ENCODE data around the gene CTRB1. TPM values are rescaled to one million over a fixed set of nuclear protein-coding genes. Genes with fewer than 3 reads are reported as not detected.

Gene CTRB1
- total and polyA plus RNA-seq, 2 of the 8 experiments (the other 6 are each of a cell fraction or from before 2014, with no cell fraction given) = not detected

GRCh38 chr16:75216127-75216526, 2.7 kb upstream of the CTRB1 start:
- POLR2A ChIA-PET (ENCODE audit: partially characterized antibody) = interaction anchor here (1.3 to 1.4 kb wide), 2 partner anchors 11 to 30 kb away, joined by 4 to 6 read pairs; no protein-coding TSS in a partner anchor
- TF ChIP-seq HDAC6 (IDR thresholded peaks at IDR 0.05; ENCODE audit: low read depth, low read length) (no peak), CTCF (IDR thresholded peaks at IDR 0.05; ENCODE audit: control extremely low read depth in 1 of 3, insufficient read depth in 1 of 3, low read depth in 1 of 3, low read length in 3 of 3) (no peak), SIRT6 (IDR thresholded peaks at IDR 0.05; ENCODE audit: low read length) (no peak), POU5F1 (IDR thresholded peaks at IDR 0.05; ENCODE audit: low read depth, low read length) (no peak), JUND (IDR thresholded peaks at IDR 0.05; ENCODE audit: low read length) (no peak), CTBP2 (IDR thresholded peaks at IDR 0.05; ENCODE audit: borderline replicate concordance, insufficient read depth, insufficient read length, low read length) (no peak), PHF8 (conservative IDR thresholded peaks at IDR 0.05; ENCODE audit: low read depth, low read length) (no peak), JUN (IDR thresholded peaks at IDR 0.05; ENCODE audit: low read depth, low read length) (no peak), SUZ12 (IDR thresholded peaks at IDR 0.05; ENCODE audit: low read length) (no peak), KDM5A (IDR thresholded peaks at IDR 0.05; ENCODE audit: low read length) (no peak), CHD1 (IDR thresholded peaks at IDR 0.05; ENCODE audit: low read depth, low read length) (no peak), NANOG (IDR thresholded peaks at IDR 0.05; ENCODE audit: insufficient read depth, low read depth, low read length, poor library complexity, severe bottlenecking) (no peak)

More at GRCh38 chr16:75216127-75216526, 2.7 kb upstream of the CTRB1 start:
- DNase-seq (ENCODE audit: low read depth in 1 of 2, low spot score in 2 of 2) (no peak), FAIRE-seq (no peak)
- H2BK120ac ChIP-seq (replicated peaks; ENCODE audit: low read depth, low read length) = no peak overlapping the region
- no peaks in the 10 kb centered on the region for H3K23me2 ChIP-seq (ENCODE audit: low read depth, low read length)
- no peak overlapping the region for H3K18ac ChIP-seq (ENCODE audit: extremely low read depth, low read length)
- no peak overlapping the region for H2BK15ac ChIP-seq (ENCODE audit: low read length)
- WGBS, 2 experiments (ENCODE audit: extremely low coverage in 1 of 2, insufficient coverage in 1 of 2, insufficient read length in 1 of 2, insufficient replicate concordance in 2 of 2, low coverage in 1 of 2, low lambda C conversion rate in 2 of 2, missing lambda C conversion rate in 1 of 2) = 95% methylated on average over 2 of the region's 2 CpGs; no CpG with 5 or more reads in 1 of the 2 experiments
- H2BK12ac ChIP-seq (ENCODE audit: low read depth, low read length) = no peak overlapping the region
- no peak overlapping the region for H3K23ac ChIP-seq (ENCODE audit: insufficient read length)
- H2BK5ac ChIP-seq (ENCODE audit: low read depth, low read length) = no peak overlapping the region
- no peak overlapping the region for H2AFZ ChIP-seq (ENCODE audit: low read length)
- no peak overlapping the region for H3K14ac ChIP-seq (ENCODE audit: insufficient read length)
- H3K4me1 ChIP-seq (replicated peaks in 1 of 4; ENCODE audit: control insufficient read depth in 3 of 4, insufficient read depth in 4 of 4, low read length in 3 of 4) = no peaks in the 10 kb centered on the region
- H3K27me3 ChIP-seq (replicated peaks in 1 of 4; ENCODE audit: control insufficient read depth in 3 of 4, extremely low read depth in 1 of 4, insufficient read depth in 3 of 4, low read length in 3 of 4) = no peaks in the 10 kb centered on the region
- H4K5ac ChIP-seq (ENCODE audit: insufficient read length, low read depth, low read length) = no peak overlapping the region
- no peak overlapping the region for H3K9ac ChIP-seq (replicated peaks in 1 of 4; ENCODE audit: extremely low read depth in 1 of 4, low read depth in 3 of 4, low read length in 3 of 4)
- no peak overlapping the region for H2AK5ac ChIP-seq (ENCODE audit: low read depth, low read length)
- H3K79me1 ChIP-seq (ENCODE audit: low read depth, low read length) = no peaks in the 10 kb centered on the region
- H2BK20ac ChIP-seq (ENCODE audit: low read length) = no peak overlapping the region
- no peak overlapping the region for H3K4ac ChIP-seq (replicated peaks; ENCODE audit: insufficient read length, low read depth, low read length)
- H3K4me2 ChIP-seq (ENCODE audit: insufficient read depth in 1 of 2, low read depth in 2 of 2, low read length in 2 of 2) = no peak overlapping the region
- no peaks in the 10 kb centered on the region for H3K9me3 ChIP-seq (ENCODE audit: insufficient read depth in 2 of 2, low read depth in 1 of 2, low read length in 1 of 2)
- no peaks in the 10 kb centered on the region for H3K36me3 ChIP-seq (ENCODE audit: control insufficient read depth in 2 of 4, insufficient read depth in 4 of 4, low read length in 3 of 4)
- H3K4me3 ChIP-seq (ENCODE audit: extremely low read depth in 1 of 4, insufficient read depth in 2 of 4, low read depth in 3 of 4, low read length in 4 of 4) = no peak overlapping the region
- no peak overlapping the region for H4K91ac ChIP-seq (replicated peaks; ENCODE audit: insufficient read length, low read length)
- no peaks in the 10 kb centered on the region for H4K20me1 ChIP-seq (replicated peaks in 1 of 2; ENCODE audit: control insufficient read depth in 1 of 2, insufficient read depth in 2 of 2, low read length in 2 of 2)
- no peak overlapping the region for H4K8ac ChIP-seq (ENCODE audit: extremely low read depth, insufficient read depth, low read length)
- H3K56ac ChIP-seq (replicated peaks; ENCODE audit: insufficient read length, low read depth, low read length) = no peak overlapping the region
- no peaks in the 10 kb centered on the region for H3K79me2 ChIP-seq (ENCODE audit: control insufficient read depth in 1 of 2, insufficient read depth in 2 of 2, low read length in 2 of 2)
- no peak overlapping the region for H3K27ac ChIP-seq (ENCODE audit: low read depth, low read length)
- CTCF ChIA-PET (ENCODE audit: partially characterized antibody) = interaction anchor here (0.6 to 15.0 kb wide), 4 partner anchors 16 to 57 kb away, joined by 3 to 157 read pairs (median 7); no protein-coding TSS in a partner anchor
